GM18517 (cell line): ENCODE measurements around the gene CNBP.
"Not testable (repeated sequence)": the region's sequence is repeated elsewhere in the genome, so short reads cannot be mapped to it uniquely, and the experiment has no call there.

Experiments
- ATAC-seq: cut with Tn5 transposase; IDR thresholded peaks from one replicate; pipeline ENCODE4 v1.9.1; 2021; ENCODE audit warnings: mild to moderate bottlenecking, moderate library complexity; ENCODE audit not compliant: unreplicated experiment

CNBP gene

DNA sequence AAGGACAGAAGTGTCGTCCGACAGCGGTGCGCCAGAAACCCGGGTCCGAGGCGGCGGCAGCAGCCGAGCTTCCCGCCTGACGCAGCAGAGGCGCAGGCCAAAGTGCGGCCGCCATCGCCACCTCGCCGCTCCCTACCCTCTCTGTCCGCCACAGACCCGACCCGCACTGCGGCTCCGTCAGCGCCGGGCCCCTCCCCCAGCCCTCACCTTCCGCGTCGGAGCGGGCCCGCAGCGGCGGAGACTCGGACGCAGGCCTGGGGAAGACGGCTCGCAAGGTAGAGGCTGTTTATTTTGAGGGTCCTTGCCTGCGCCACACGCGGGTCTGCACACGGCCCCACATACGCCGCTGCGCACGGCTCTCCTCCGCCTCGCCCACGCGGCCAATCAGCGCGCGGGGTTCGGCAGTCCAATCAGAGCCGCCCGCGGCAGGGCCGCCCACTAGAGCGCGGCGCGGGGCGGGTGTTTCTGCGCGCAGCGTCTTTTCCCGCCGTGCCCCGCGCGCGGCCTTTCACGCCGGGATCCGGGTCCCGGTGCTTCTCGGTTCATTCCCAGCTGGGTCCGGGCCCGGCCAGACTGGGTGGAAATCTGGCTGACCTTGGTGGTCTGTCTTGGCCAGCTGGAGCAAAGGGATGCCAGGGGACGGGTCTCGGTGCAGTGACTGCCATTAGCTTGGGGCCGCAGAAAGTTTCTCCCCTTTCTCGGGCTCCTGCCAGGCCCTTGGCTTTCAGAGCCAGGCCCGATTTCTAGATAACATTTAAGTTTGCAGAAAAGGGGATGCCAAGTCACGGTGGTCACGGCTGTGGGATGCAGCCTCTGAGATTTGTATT lies at the start of gene CNBP:
TSS of gene CNBP (minus strand) at position 328 of the 827 bp plus-strand sequence. CDS start 12,139 bp downstream, outside the sequence.
- ATAC-seq: peak; percentile 86

DNA sequence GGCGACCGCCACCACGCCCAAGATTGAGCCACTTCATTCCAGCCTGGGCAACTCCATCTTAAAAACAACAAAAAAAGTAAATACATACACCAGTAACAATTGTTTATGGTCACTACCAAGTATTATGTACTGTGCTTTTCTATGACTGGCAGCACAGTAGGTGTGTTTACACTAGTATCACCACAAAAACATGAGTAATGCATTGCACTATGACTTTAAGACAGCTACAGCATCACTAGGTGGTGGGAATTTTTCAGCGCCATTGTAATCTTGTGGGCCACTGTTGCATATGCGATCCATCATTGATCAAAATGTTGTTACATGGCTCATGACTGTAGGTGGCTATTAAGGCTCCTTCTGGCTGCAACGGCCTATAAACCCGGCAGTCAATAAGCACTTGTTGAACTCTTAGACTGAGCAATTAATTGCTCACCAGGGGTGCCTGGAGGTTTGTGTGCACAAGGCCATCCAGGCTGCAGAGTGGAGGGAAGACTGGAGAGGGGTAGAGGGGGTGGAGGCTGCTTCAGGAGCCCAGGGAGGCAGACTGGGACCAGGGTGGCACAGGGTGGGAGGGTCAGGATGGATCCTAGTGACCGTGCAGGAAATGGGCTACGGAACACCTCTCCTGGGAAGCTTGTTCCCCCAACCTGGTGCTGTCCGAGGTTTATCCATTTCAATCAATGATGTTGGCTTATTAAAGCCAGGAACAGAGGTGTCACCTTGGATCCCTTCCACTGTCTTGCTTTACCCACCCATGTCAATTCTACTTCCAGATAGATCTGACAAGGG lies 47.8 kb upstream of the CNBP start:
- no peak for ATAC-seq

DNA sequence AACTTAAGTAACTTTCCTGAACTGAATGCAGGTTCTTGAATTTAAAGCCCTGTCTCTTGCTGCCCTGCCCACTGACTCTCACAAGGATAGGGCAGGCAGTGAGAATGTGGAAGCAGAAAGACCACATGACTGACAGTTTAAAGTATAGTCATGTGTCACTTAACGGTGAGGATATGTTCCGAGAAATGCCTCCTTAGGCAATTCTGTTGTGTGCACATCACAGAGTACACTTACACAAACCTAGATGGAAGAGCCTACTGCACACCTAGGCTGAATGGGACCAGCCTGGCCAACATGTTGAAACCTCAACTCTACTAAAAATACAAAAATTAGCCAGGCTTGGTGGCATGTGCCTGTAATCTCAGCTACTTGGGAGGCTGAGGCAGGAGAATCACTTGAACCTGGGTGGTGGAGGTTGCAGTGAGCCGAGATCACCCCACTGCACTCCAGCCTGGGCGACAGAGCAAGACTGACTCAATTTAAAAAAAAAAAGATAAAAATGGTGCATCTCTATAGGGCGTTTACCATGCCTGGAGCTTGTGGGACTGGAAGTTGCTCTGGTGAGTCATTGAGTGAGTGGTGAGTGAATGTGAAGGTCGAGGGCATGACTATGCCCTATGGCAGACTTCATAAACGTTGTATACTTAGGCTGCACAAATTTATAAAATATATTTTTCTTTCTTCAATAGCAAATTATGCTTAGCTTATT lies 46.8 kb upstream of the CNBP start:
- no peak for ATAC-seq

DNA sequence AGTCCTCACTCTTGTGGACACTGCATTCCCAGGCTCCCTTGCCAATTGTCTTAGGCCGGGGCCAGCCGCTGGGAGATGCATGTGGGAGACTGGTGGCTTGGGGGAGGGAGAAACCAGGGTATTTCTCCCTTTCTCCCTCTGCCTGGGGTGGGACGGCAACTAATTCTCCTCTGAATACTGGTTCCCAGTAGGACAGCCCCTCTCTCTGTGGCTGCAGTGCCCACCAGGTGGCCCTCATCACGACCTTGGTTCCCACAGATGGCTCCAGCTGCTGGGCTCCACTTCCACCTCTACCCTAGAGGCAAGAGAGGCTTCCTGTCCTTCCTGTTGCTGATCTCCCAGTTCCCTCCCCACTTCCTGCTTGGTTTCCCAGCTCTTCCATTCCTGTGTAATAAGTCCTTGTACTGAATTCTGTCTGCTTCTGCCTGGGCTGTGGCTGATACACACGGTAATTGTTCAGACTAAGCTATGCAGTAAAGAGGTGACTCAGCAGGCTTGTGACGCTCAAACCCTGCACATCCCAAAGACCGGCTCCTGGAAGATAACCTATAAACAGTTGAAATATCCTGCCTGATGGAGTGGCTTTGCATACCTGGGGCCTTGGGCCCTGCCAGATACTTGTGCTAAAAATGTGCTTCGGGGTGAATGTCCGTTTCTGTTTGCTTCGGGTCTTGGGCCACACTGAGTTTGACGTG lies 45.3 kb upstream of the CNBP start:
- ATAC-seq: no peak

DNA sequence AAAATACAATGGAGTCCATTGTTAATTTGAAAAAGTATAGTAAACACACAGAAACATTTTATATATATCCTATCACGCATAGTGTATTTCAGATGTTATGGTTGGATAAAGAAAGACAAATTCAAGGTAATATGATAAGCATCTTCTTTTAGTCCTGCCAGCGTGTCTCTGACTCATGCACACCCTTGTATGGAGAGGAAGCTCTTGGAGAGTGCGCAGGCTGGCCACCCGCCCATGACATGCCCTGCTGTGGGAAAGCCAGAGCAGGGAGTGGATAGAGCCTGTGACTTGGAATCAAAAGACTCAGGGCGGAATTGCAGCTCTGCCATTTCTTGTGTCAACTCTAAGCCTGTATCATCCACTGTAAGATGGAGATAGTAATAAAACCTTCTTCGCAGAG lies 42.7 kb upstream of the CNBP start:
- ATAC-seq: no peak

DNA sequence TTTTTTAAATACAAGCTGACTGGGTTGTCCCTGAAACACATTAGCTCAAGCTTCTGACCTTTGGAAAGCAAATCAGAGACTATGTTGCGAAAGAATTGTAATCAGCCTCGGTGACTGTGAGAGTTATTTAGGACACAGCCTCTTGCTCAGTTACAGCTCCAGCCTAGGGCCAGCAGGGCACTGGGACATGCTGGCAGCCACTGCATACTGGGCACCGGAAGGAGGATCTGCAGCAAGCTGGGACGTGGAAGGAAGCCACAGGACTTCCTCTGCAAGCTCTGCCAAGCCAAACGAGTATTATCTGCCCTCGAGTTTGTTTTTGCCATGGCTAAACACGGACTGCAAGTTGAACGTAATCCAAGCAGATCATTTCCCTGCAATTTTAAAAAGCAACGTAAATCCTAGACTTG lies 41.3 kb upstream of the CNBP start:
- no peak for ATAC-seq

DNA sequence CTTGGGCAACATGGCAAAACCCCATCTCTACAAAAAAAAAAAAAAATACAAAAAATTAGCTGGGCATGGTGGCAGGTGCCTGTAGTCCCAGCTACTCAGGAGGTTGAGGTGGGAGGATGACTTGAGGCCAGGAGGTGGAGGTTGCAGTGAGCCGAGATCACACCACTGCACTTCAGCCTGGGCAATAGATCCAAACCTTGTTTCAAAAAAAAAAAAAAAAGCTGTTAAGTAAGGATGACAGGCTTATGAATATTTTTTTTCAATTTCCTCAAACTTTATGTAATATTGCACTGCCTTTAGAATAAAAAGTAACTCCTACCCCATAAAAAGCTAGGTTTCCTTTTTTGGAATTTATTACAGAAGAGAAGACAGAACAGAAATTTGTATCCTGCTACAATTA lies 40.7 kb upstream of the CNBP start:
- ATAC-seq: not testable (repeated sequence)

DNA sequence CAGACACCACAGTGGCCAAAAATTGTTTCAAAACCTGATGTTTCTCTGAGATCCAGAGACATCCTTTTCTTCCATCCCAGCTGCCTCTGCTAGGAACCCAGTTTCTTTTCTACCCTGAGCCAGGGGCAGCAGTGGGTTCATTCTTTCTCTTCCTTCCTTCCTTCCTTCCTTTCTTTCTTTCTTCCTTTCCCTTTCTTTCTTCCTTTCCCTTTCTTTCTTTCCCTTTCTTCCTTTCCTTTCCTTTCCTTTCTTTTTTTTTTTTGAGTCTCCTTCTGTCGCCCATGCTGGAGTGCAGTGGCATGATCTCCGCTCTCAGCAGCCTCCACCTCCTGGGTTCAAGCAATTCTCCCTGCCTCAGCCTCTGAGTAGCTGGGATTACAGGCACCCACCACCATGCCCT lies 35.0 kb upstream of the CNBP start:
- ATAC-seq: no peak

DNA sequence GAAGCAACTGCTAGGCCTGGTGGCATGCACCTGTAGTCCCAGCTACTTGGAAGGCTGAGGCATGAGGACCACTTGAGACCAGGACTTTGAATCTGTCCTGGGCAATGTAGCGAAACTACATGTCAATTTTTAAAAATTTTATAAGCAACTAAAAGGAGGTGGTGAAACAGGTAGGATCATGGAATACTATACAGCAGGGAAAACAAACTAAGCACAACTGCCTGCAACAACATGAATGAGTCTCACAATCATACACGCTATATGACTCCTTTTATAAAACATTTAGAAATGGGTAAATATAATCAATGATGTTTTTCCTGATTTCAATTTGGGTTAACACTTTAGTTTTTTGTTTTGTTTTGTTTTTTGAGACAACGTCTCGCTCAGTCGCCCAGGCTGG lies 29.5 kb upstream of the CNBP start:
- ATAC-seq: no peak

DNA sequence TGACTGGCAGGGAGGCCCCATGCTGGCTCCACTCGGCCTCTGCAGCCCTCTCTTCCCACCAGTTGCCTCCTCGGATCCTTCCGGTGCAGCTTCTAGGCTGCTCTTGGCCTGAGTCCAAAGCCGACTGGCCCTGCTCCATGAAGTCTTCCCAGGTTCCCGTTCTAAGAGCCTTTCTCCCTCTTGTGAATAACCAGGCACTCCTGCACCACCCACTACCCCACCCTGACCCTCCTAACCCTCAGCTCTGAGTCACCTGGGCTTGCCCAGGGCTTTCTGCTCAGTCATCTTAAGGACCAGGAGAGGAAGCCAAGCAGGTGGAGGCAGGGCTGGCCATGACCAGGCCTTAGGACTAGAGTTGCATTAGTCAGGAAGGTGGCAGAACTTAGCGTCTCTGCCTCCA lies 28.1 kb upstream of the CNBP start:
- ATAC-seq: no peak

DNA sequence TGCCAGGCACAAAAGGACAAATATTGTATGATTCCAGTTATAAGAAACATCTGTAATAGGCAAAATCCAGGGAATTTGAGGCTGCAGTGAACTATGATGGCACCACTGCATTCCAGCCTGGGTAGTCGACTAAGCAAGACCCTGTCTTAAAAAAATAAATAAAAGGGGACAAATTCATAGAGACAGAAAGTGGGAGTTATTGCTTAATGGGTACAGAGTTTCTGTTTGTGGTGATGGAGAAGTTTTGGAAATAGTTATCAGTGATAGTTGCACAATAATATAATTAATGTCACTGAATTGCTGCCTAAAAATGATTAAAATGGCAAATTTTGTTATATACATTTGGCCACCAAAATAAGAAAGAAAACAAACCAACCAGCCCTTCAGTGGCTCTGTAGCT lies 27.6 kb upstream of the CNBP start:
- ATAC-seq: no peak

DNA sequence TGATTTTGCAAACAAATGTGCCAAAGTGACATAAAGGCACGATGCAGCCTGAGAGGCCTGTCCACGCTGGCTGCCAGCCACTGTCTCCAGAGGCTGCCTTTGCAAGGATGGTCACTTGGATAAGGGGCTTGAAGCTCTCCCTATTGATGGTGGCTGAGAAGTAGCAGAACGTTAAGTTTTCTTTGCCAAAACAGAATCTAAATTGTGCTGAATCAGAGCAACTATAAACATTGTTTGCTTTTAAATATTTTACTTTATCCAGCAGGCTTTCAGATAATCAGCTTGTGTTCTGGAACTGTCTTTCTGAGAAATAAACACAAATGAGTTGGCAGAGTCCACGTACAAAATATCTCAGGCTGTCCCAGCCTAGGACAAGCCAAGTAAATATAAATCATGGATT lies 23.8 kb upstream of the CNBP start:
- ATAC-seq: no peak

DNA sequence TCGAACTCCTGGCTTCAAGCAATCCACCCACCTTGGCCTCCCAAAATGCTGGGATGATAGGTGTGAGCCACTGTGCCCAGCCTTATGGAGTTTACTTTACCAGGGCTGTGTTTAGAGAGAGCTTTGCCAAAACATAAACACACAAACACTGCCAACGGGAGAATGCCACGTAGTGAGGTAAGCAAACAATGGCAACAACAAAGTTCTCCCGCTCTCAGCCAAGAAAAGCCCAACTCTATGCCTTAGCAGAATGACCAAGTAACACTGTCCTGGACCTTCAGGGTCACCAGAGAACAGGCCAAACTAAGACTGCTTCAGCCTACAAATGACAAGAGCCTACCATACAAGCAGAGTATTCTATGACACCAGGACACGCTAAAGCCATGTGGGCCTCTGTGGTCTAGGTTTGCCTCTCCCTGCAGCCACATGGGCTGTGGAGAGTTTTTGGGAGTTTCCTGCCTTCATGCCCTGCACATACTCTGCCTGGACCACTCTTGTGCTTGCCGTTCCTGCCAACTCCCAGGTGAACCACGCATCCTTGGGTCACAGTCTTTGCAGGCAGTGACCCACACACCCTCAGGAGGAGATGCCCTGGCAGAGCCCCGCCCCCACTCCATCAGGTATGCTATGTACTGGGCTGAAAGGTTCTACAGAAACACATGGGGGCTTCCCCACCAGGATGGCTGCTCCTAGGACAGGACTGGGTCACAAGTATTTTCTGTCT lies 21.6 kb upstream of the CNBP start:
- no peak for ATAC-seq

DNA sequence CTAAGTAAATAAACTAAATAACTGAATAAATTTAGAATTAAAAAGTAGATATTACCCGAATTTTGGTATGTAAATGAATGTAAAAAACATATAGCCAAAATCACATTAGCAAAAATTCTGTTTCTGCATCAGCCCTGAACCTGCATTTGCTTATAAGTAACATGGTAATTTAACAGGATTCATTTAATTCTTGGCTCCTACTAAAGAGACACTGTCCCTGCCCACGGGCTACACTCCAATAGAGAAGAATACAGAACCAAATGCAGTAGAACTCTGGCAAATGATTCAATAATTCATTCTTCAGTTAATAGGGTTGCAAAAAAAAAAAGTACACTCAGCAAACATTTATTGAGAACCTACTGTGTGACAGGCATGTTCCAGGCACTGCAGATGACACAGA lies 20.8 kb upstream of the CNBP start:
- no peak for ATAC-seq

DNA sequence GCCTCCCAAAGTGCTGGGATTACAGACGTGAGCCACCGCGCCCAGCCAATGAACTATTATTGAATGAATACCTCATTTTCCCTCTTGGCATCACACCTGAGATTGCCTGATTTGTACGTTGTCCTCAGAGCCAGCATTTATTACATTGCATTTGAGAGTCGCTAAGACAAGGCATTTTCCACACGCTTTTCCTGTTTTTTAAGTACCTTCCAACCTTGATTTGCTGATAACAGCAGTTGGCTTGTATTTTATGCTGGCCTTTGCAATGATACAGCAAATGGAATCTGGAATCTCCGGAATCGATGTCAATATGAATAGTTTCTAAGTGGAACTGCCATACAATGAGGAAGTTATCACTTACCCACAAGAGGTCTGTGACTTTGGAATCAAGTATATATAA lies 15.7 kb upstream of the CNBP start:
- no peak for ATAC-seq

DNA sequence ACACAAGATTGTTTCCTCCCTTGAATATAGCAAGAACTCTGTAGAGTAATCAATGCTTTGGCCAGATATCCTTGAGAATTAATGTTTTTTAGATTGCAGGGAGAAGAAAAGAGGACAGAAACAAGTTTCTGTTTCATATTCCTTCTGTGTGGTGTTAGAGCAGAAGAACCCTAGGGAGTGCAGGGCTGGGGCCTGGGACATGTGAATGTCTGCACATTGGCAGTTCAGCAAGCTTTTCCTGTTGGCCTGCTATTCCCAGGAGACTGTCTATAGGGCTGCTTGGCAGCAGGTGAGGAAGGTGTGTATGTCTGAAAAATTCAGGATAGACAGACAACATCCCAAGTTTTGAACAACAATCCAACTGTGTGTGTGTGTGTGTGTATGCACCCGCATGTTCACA lies 13.6 kb upstream of the CNBP start:
- no peak for ATAC-seq

DNA sequence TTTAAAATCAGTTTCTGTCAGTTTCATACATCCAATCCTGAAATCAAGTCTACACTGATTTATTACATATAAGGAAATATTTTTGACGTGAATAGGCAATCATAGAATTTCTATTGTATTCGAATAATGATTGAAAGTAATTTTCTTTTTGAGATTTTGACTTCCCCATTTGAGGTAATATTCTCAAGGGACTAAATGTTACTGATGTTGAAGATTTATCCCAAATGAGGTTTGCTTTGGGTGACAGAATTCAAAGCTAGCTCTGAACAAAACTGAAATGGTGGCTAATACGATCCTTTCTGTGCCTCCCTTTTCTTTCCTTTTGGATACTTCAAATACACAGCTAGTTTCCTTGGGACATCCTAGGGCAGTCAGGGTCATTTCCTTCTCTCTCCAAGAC lies 12.9 kb upstream of the CNBP start:
- no peak for ATAC-seq

DNA sequence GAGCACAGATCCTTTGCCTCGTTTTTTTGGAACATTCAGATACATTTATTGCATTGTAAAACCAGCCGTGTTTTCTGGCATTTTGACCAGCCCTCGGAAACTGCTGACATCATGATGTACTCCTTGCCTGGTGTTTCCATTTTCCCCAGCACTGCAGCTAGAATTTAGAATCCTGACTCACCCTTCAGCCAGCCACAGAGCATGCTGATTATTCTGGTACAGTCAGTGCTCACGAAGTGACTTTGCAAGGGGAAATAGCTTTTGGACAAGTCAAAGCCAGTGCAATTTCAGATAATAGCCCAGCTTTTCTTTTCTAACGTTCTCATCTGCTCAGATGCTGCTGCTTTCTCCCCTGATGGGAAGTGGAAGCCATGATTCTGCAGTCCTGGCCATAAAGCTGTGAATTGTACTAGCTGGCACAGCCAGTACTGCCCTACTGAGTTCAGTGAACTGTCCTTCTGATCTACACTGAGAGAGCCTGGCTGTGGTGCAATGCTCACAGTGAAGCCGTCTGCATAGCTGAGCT lies 12.1 kb upstream of the CNBP start:
- ATAC-seq: no peak

DNA sequence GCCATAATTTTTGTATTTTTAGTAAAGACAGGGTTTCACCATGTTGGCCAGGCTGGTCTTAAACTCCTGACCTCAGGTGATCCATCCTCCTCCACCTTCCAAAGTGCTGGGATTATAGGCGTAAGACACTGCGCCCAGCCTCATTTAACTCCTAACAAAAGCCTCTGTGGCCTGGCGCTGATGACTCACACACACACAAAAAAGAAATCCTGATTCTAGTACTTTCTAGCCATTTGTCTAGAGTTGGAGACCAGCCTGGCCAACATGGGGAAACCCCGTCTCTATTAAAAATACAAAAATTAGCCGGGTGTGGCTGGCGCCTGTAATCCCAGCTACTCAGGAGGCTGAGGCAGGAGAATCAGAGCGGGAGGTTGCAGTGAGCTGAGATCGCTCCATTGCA lies 6.1 kb upstream of the CNBP start:
- ATAC-seq: not testable (repeated sequence)

DNA sequence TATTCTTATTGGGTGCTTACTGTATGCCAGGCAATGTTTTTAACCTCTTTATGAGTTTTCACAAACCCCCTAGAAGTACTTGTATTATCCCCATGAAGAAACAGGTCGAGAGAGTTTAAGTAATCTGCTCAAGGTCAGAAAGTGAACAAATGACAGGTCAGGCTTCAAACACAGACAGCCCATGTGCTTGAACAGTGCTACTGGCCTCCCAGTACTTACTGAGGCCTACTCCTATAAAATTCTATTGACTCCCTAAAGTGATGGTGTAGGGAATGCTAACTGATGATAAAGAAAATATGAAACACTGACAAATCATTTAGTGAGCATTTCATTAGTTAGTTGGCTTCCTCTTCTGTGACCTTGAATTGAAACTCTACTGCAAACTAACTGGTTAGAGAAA lies 4.2 kb upstream of the CNBP start:
- no peak for ATAC-seq
